Left cardiac atrium (tissue), 4 donors: ENCODE results near the gene DNAAF3. TPM values are rescaled to one million over a fixed set of nuclear protein-coding genes. Genes with fewer than 3 reads are reported as not detected.

ENCODE experiments used
- ATAC-seq, 2 donors: fragments of 200-7000 bp; cut with Tn5 transposase; one replicate each; pipeline ENCODE4 v1.9.1; 2020; ENCODE audit warnings: mild to moderate bottlenecking in 2 of 2, moderate library complexity in 2 of 2
- DNase-seq: peaks from one replicate; pipeline ENCODE4 v3.0.0-alpha.2; 2020
- intact Hi-C, 2 donors: fragments of 100-400 bp; cut with DNase I; formaldehyde crosslinking; loops; one replicate each; pipeline versions ENCODE4 v1.14.1 to v1.15.1; 2022 to 2023
- total RNA-seq, 2 donors: library from RNA; stranded (reverse); fragmentation: NEBNext Ultra II Directional; extraction: Animal tissue kit (Norgen Biotek cat#: 25700); gene quantifications; one replicate each; pipeline ENCODE4 v1.2.1, GENCODE V29; 2021
- donor health status: DM: no; HTN: yes; CAD: no.
- donor health status: DM: no; HTN: yes; CAD: no; lungs with severe emphysema.
- donor health status: DM: yes; HTN: yes; CAD: no.
- donor health status: Dilated cardiomyopathy.

DNAAF3 gene
- total RNA-seq, 2 donors from 2014 or later, result 0.41 to 1.1 TPM

GRCh38 chr19:55132453-55133129, 33.8 kb downstream of the DNAAF3 start:
- ATAC-seq (no peak), DNase-seq (no peak)
- intact Hi-C loops, result no loop called here

GRCh38 chr19:55131421-55131820, 35.0 kb downstream of the DNAAF3 start:
- intact Hi-C loops, result no loop called here
- ATAC-seq, result no peak

GRCh38 chr19:55119053-55119452, 47.4 kb downstream of the DNAAF3 start:
- DNase-seq (no peak), ATAC-seq (no peak)
- intact Hi-C loops, result no loop called here

More at GRCh38 chr19:55131421-55131820, 35.0 kb downstream of the DNAAF3 start:
- DNase-seq, result no peak

- peak; percentile 40 to 41 for ATAC-seq
- intact Hi-C loops, result no loop called here
- peak; percentile 73 for DNase-seq
These were observed 47.9 kb downstream of the DNAAF3 start for GRCh38 chr19:55118401-55118991.

- intact Hi-C loops, result no loop called here
- ATAC-seq, result peak; percentile 89 to 94
- DNase-seq, result peak; percentile 100
These were observed 48.6 kb downstream of the DNAAF3 start for GRCh38 chr19:55117663-55118391.

GRCh38 chr19:55116859-55117662, 49.4 kb downstream of the DNAAF3 start, which contains the start of gene PPP1R12C:
TSS of gene PPP1R12C (minus strand) at chr19:55117637. CDS start at chr19:55117543, 94 bp downstream.
- ATAC-seq, result no peak
- intact Hi-C loops, result no loop called here

GRCh38 chr19:55116232-55116858, 50.1 kb downstream of the DNAAF3 start:
- intact Hi-C loops, result no loop called here
- ATAC-seq (peak; percentile 24 to 55), DNase-seq (peak; percentile 81)

More at GRCh38 chr19:55116859-55117662, 49.4 kb downstream of the DNAAF3 start, which contains the start of gene PPP1R12C:
- no peak for DNase-seq

- DNase-seq (no peak), ATAC-seq (no peak)
- intact Hi-C loops, result no loop called here
These were observed 50.9 kb downstream of the DNAAF3 start for GRCh38 chr19:55115446-55116065.

GRCh38 chr19:55114566-55115145, 51.8 kb downstream of the DNAAF3 start:
- ATAC-seq (no peak), DNase-seq (no peak)
- intact Hi-C loops, result no loop called here

GRCh38 chr19:55113570-55114039, 52.8 kb downstream of the DNAAF3 start:
- DNase-seq (peak; percentile 95), ATAC-seq (peak; percentile 27 to 50)
- intact Hi-C loops, result no loop called here

GRCh38 chr19:55112777-55113569, 53.4 kb downstream of the DNAAF3 start:
- no peak for DNase-seq
- intact Hi-C loops, result no loop called here
- no peak for ATAC-seq

GRCh38 chr19:55112246-55112776, 54.1 kb downstream of the DNAAF3 start:
- no peak for DNase-seq
- ATAC-seq, result no peak
- intact Hi-C loops, result no loop called here

GRCh38 chr19:55111238-55111831, 55.1 kb downstream of the DNAAF3 start:
- DNase-seq (peak; percentile 34), ATAC-seq (no peak)
- intact Hi-C loops, result no loop called here

GRCh38 chr19:55109527-55110291, 56.7 kb downstream of the DNAAF3 start:
- intact Hi-C loops, result no loop called here
- DNase-seq (no peak), ATAC-seq (no peak)
